ENCODE data around the gene ST14.
"Not testable (repeated sequence)": the region's sequence is repeated elsewhere in the genome, so short reads cannot be mapped to it uniquely, and the experiment has no call there.

The ST14 gene

DNA sequence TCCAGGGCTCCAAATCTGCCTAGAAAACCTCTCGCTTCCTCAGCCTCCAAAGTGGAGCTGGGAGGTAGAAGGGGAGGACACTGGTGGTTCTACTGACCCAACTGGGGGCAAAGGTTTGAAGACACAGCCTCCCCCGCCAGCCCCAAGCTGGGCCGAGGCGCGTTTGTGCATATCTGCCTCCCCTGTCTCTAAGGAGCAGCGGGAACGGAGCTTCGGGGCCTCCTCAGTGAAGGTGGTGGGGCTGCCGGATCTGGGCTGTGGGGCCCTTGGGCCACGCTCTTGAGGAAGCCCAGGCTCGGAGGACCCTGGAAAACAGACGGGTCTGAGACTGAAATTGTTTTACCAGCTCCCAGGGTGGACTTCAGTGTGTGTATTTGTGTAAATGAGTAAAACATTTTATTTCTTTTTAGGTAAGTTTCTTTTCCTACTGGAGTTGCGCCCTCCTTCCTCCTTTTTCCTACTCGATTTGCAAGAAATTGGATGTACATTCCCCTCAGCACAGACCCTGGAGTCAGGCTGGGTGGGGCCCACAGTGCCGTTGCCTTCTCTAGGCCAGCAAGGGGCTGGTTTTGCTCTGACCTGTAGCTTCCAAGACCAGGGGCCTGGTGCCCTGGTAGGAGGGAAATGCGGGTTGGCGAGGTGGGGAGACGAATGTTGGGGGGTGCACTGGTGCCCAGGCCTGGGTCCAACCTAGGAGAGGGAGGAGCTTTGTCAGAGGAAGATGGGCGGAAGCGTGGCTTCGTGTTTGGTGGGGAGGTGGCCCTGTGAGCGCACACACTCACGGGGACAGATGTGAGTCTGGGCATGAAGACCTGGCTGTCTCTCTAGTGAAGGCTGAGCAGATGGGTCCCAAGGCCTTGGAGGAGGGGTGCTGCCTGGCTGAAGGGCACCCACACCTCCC is 50.6 kb downstream of the ST14 start:
- no peak for DNase-seq

- DNase-seq, result no peak
Measured at GRCh38 chr11:130211144-130211543, 51.6 kb downstream of the ST14 start.

- no peak for DNase-seq
Measured at GRCh38 chr11:130211781-130212401, 52.3 kb downstream of the ST14 start.

DNA sequence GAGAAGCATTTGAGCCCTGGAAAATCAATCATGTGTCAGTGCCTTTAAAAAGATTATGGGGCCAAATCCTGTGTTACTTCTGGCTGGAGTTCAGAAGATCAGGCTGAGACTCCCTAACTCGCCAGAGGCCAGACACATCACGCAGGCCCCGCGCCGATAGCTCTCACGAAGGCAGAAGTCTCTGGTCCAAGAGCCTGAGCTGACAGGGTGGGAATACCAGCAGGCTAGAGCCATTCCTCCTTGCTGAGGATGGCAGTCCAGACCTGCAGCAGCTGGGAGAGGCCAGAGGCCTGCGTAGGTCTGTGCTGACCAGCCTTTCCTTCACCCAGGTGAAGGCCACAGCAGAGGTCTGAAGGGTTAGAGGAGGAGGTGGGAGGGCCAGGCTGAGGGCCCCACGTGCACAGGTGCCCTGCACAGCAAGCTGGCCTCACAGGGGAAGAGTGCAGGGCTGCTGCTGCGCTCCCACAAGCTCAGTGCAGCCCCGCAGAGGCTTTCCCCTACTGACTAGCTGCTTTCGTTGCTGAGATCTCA is 52.9 kb downstream of the ST14 start:
- no peak for DNase-seq

GRCh38 chr11:130213143-130213978 is 53.8 kb downstream of the ST14 start:
- no peak for DNase-seq

GRCh38 chr11:130213979-130214281 is 54.3 kb downstream of the ST14 start:
- DNase-seq, result no peak

- DNase-seq, result no peak
Measured at GRCh38 chr11:130214861-130215530, 55.4 kb downstream of the ST14 start.

- no peak for DNase-seq
Measured at GRCh38 chr11:130215531-130216220, 56.1 kb downstream of the ST14 start.

GRCh38 chr11:130216221-130216550 is 56.6 kb downstream of the ST14 start:
- DNase-seq, result no peak

DNA sequence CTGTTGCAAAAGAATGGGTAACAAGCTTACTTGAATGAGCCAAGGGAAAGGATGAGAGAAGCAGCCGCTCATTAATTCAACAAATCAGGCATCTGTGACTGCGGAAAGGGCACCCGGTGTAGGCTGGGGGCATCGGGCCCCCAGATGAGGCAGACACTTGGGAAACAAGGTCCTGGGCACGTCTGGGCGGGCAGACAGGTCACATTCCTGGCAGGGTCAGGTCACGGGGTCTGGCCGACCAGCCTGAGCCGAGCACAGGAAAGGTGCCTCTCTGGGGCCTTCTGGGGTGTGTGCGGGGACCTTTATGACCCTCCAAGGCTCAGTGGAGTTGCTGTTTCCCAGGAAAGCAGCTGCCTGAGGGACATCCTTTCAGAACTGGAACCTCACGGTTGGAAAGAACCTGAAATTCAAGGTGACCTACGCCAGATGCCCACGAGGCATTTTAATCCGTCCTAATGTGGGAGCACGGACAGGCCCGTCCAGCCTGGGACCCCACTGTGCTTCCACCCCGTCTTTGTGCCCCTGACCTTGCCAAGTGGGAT is 57.1 kb downstream of the ST14 start:
- DNase-seq, result no peak

DNA sequence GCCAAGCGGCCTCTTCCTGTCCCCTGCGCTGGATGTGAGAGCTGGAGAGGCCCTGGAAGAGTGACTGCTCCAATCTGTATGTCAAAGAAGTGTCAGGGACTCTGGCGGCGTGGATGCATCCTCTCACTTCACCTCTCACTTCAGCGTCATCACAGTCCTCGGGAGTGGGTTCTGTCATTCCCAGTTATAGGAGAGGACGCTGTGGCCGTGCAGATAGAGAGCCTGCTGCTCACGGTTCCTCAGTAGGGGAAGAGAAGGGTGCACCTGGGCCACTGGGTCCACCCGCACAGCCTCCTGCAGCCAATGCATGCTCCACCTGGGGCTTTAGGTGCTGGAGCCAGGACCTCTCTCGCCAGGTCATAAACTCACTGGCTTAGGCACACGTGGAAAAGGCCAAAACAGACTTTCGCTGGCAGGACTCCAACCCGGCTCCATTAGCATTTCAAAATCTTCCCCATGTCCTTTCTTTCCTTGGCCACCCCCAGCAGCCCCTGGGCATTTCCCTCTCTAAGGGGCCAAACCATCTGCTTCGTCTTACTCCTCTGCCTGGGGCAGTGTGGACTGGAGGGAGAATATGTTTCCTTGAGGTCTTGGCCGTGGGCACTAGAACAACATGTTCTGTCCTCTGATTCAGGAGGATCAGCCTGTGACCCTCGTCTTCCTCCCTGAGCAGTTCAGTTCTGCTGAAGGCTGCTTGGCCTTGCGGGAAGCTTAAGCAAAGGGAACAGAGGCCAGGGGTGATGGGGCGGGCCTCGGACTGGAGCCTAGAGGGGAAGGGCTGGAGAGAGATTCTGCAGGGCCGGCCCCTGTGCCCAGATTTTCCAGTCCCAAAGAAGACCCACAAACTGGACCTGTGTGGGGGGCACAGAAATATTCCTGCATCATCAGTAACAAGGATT is 57.8 kb downstream of the ST14 start:
- no peak for DNase-seq

GRCh38 chr11:130218501-130219070 is 59.0 kb downstream of the ST14 start:
- no peak for DNase-seq

- no peak for DNase-seq
Measured at GRCh38 chr11:130219148-130219547, 59.6 kb downstream of the ST14 start.

GRCh38 chr11:130220311-130221035 is 60.9 kb downstream of the ST14 start:
- DNase-seq, result no peak

DNA sequence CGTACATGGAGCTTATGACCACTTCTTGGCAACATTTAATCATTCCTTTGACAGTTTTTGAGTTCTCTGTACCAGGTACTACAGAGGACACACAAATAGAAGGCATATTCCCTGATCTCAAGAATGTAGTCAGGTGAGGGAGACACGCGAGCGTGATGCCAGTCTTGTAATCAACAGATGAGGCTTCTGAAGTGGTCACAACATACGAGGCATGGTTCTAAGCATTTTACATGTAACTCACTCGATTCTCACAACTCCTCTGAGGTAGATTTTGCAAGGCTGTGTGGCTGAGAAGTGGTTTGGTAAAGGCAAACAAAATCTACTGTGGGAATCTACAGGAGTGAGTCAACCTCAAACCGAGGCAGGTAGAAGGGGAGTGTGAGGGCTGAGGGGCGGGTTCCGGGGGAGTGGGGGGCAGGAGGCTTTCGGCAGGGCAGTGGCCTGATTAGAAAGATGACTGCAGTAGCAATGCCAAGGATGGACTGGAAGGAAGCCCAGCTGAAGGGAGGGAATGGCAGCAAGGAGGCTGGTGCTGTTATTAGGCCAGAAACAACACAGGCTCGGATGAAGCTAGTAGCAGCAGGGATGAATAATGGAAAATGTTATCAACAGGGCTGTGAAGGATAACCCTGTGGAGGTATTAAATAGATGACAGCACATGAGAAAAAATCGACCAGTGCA is 63.8 kb downstream of the ST14 start:
- DNase-seq, result no peak

GRCh38 chr11:130227373-130227772 is 67.8 kb downstream of the ST14 start:
- no peak for DNase-seq

GRCh38 chr11:130233486-130233885 is 73.9 kb downstream of the ST14 start:
- DNase-seq, result not testable (repeated sequence)

GRCh38 chr11:130233888-130234287 is 74.3 kb downstream of the ST14 start:
- DNase-seq, result not testable (repeated sequence)

DNA sequence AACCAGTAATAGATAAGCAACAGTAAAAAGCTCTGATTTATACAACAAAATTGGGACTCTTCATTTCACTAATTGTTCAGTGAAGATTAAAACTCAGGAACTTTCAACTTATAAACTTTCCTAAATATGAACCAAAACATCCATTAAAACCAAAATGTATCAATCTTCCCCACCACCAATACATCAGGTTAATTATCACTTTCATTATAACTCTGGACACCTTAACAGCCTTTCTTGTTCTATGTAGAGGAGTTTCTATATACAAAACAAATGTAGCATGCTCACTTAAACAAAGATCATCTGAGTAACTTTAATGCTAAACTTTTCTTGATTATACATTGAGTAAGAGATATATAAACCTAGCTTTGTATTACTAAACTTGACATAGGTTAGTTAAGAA is 74.7 kb downstream of the ST14 start:
- no peak for DNase-seq
